ENCODE measurements around the gene FCHO2.
A peak's percentile ranks its signal among the peaks of the same experiment; 100 is the strongest.

The FCHO2 gene

DNA sequence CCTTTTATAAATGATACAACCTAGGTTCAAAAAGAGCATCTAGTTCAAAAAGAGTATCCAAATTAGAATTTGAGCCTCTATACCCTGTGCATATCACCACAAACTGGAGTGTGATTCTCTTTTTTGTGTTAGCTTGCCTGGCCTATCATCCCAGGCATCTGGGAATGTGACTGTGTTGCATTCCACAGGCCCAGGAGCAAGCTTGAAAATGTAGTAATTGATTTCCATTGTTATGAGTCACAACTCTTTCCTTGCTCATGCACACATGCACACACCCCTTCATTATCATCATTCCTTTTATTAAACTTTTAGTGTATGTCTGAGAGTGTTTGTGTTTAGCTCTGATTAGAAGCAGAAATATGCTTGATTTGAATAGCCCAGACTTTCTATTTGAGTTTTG lies 75.2 kb downstream of the FCHO2 start:
- TF ChIP-seq, protein P1, sequence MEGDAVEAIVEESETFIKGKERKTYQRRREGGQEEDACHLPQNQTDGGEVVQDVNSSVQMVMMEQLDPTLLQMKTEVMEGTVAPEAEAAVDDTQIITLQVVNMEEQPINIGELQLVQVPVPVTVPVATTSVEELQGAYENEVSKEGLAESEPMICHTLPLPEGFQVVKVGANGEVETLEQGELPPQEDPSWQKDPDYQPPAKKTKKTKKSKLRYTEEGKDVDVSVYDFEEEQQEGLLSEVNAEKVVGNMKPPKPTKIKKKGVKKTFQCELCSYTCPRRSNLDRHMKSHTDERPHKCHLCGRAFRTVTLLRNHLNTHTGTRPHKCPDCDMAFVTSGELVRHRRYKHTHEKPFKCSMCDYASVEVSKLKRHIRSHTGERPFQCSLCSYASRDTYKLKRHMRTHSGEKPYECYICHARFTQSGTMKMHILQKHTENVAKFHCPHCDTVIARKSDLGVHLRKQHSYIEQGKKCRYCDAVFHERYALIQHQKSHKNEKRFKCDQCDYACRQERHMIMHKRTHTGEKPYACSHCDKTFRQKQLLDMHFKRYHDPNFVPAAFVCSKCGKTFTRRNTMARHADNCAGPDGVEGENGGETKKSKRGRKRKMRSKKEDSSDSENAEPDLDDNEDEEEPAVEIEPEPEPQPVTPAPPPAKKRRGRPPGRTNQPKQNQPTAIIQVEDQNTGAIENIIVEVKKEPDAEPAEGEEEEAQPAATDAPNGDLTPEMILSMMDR (conservative IDR thresholded peaks at IDR 0.05; ENCODE audit: low read depth, low read length), result no peak
- peak; percentile 72 for DNase-seq (ENCODE audit: low read depth)
- no peak overlapping the region for H3K4me3 ChIP-seq (ENCODE audit: low read length)

DNA sequence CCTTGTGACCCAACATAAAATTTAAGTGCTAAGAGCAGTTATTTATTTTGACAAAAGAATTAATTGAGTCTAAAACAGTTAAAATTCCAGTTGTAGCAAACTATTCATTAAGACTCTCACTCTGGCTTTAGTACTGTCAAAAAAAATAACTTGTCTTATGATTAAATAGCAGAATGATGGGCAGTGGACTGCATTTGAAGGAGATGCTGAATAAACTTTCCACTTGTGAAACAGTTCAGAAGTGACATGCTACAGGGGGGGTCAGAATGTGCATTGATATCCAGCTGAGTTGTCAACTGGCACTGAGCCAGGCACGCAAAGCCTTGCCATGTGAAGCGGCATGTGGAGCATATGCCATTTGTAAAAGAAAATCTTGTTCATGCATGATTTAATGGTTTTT lies 76.0 kb downstream of the FCHO2 start:
- TF ChIP-seq, protein P1 (conservative IDR thresholded peaks at IDR 0.05; ENCODE audit: low read depth, low read length), result no peak
- DNase-seq (ENCODE audit: low read depth), result peak; percentile 51
- H3K4me3 ChIP-seq (ENCODE audit: low read length), result no peak overlapping the region

DNA sequence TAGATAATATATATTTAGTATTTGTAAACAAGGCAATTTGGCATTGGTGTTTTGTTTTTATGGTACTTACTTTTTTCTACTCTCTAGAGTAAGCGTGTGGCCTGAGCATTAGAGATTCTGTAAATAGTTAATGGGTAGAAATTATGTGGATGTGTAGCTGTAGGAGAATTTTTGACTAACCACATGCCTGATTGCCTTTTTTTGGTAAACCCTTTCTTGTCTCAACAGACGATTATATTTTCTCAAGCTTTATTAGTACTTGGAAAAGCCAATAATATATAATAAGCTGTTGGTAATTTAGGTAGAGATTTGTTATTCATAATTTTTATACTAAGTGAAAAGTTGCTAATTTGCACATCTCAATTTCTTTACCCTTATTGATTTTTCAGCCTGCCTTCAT lies 76.8 kb downstream of the FCHO2 start:
- TF ChIP-seq, protein P1 (conservative IDR thresholded peaks at IDR 0.05; ENCODE audit: low read depth, low read length), result no peak
- no peak for DNase-seq (ENCODE audit: low read depth)
- no peak overlapping the region for H3K4me3 ChIP-seq (ENCODE audit: low read length)

DNA sequence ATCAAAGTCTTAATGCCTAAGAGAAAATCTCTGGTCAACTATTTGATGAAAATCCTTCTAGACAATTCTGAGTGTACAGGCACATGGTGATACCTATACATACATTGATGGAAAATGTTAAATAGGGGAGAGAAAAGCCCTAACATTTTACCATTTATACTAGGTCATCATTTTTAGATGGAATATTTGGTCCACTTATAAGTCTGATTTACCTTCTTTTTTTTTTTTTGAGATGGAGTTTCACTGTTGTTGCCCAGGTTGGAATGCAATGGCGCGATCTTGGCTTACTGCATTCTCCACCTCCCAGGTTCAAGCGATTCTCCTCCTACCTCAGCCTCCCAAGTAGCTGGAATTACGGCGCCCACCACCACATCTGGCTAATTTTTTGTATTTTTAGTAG lies 81.7 kb downstream of the FCHO2 start:
- H3K4me3 ChIP-seq (ENCODE audit: low read length), result no peak overlapping the region
- TF ChIP-seq, protein P1 (conservative IDR thresholded peaks at IDR 0.05; ENCODE audit: low read depth, low read length), result no peak
- DNase-seq (ENCODE audit: low read depth), result no peak

DNA sequence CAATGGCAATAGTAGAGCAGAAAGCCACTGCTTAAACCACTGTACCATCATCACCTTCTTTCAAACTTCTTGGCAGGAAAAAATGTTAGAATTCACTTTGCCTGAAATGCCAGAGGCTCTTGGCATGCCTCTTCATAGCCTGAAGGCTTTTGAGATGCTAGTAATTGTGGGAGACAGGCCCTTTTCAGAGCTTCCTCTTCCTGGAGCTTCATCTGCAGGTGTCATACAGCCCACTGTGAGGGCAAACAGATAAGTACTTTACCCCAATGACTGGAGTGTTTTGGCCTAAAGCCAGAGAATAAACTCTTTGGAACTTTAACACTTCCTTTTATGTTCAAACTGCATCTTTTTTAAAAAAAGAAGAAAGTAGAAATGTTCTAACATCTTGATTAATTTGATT lies 83.2 kb downstream of the FCHO2 start:
- no peak overlapping the region for H3K4me3 ChIP-seq (ENCODE audit: low read length)
- TF ChIP-seq, protein P1 (conservative IDR thresholded peaks at IDR 0.05; ENCODE audit: low read depth, low read length), result no peak
- no peak for DNase-seq (ENCODE audit: low read depth)

DNA sequence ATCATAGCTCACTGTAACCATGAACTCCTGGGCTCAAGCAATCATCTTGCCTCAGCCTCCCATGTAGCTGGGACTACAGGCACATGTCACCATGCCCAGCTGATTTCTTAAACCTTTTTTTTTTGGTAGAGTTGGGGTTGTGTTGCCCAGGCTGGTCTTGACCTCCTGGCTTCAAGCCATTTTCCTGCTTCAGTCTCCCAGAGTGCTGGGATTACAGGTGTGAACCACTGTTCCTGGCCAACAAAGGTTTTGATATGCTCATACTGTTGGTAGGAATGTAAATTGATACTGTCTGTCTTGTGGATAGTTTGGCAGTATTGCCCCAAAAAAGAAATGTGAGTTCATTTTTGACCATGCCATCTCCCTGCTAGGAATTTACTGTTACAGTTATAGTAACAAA lies 87.2 kb downstream of the FCHO2 start:
- TF ChIP-seq, protein P1 (conservative IDR thresholded peaks at IDR 0.05; ENCODE audit: low read depth, low read length), result no peak
- no peak overlapping the region for H3K4me3 ChIP-seq (ENCODE audit: low read length)
- no peak for DNase-seq (ENCODE audit: low read depth)

DNA sequence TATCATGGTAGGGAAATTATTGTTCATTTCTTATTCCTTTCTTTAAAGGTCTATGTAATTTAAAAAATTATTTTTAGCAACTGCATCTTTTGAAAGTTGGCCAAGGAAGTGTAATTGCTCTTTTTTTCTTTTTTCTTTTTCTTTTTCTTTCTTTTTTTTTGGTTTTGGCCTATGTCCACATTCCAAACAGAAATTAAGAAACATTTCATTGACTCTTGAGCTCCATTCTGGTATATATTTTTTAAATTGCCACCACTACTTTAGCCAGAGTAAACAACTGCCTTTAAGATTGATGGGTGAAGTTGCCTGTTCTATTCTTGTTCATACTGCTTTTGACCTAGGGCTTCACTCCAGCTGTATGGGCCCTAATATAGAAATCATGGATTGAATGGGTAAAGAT lies 88.7 kb downstream of the FCHO2 start:
- H3K4me3 ChIP-seq (ENCODE audit: low read length), result no peak overlapping the region
- DNase-seq (ENCODE audit: low read depth), result no peak
- TF ChIP-seq, protein P1 (conservative IDR thresholded peaks at IDR 0.05; ENCODE audit: low read depth, low read length), result no peak

Measured in retinal pigment epithelial cell (primary cell).